Subcutaneous abdominal adipose tissue (tissue), 5 donors: Measurements from ENCODE around the gene PPRC1.

ENCODE experiments used
- H3K27ac ChIP-seq: one replicate; pipeline ENCODE4 v1.7.0; 2013; ENCODE audit warnings: low read depth, mild to moderate bottlenecking, inconsistent platforms, low read length, moderate library complexity
- H3K27me3 ChIP-seq, 5 donors: one replicate each; pipeline ENCODE4 v1.7.0; 2013; ENCODE audit warnings: low read length in 5 of 5, inconsistent platforms in 1 of 5; ENCODE audit not compliant: control insufficient read depth in 5 of 5, insufficient read depth in 4 of 5
- H3K36me3 ChIP-seq, 5 donors: one replicate each; pipeline ENCODE4 v1.7.0; 2013; ENCODE audit warnings: low read length in 5 of 5; ENCODE audit not compliant: control insufficient read depth in 5 of 5, insufficient read depth in 5 of 5
- H3K4me1 ChIP-seq, 5 donors: one replicate each; pipeline ENCODE4 v1.7.0; 2013; ENCODE audit warnings: low read length in 5 of 5, mild to moderate bottlenecking in 3 of 5, moderate library complexity in 1 of 5; ENCODE audit not compliant: control insufficient read depth in 5 of 5, insufficient read depth in 5 of 5
- H3K4me3 ChIP-seq, 5 donors: one replicate each; pipeline ENCODE4 v1.7.0; 2013; ENCODE audit warnings: low read length in 5 of 5, low read depth in 1 of 5
- H3K9ac ChIP-seq, 5 donors: one replicate each; pipeline ENCODE4 v1.7.0; 2013; ENCODE audit warnings: low read length in 5 of 5, mild to moderate bottlenecking in 4 of 5, moderate library complexity in 3 of 5
- H3K9me3 ChIP-seq, 5 donors: one replicate each; pipeline ENCODE4 v1.7.0; 2013; ENCODE audit warnings: low read length in 5 of 5; ENCODE audit not compliant: control insufficient read depth in 5 of 5
- donor health status: healthy.
- donor health status: healthy.
- donor health status: healthy.
- donor health status: healthy.
- donor health status: healthy.

Gene PPRC1

GRCh38 chr10:102159831-102160230 is 27.0 kb downstream of the PPRC1 start:
- Histone ChIP-seq H3K27me3 (no peaks in the 10 kb centered on the region), H3K4me1 (no peaks in the 10 kb centered on the region), H3K9me3 (no peaks in the 10 kb centered on the region), H3K9ac (no peak overlapping the region), H3K36me3 (peaks cover 32 to 83% (median 67%) of the 10 kb centered on the region in 5 donors), H3K27ac (no peak overlapping the region), H3K4me3 (no peak overlapping the region)

GRCh38 chr10:102163342-102163989 is 30.6 kb downstream of the PPRC1 start:
- H3K4me1 ChIP-seq: no peaks in the 10 kb centered on the region
- no peaks in the 10 kb centered on the region for H3K9me3 ChIP-seq
- H3K9ac ChIP-seq: no peak overlapping the region
- H3K27me3 ChIP-seq: no peaks in the 10 kb centered on the region
- H3K4me3 ChIP-seq: no peak overlapping the region
- H3K36me3 ChIP-seq: peaks cover 21 to 57% (median 51%) of the 10 kb centered on the region in 5 donors
- no peak overlapping the region for H3K27ac ChIP-seq

GRCh38 chr10:102167861-102168260 is 35.0 kb downstream of the PPRC1 start:
- H3K4me1 ChIP-seq: peaks cover 0 to 6% (median 4%) of the 10 kb centered on the region in 5 donors
- no peak overlapping the region for H3K27ac ChIP-seq
- H3K27me3 ChIP-seq: no peaks in the 10 kb centered on the region
- no peaks in the 10 kb centered on the region for H3K9me3 ChIP-seq
- H3K4me3 ChIP-seq: no peak overlapping the region
- peaks cover 4 to 14% (median 10%) of the 10 kb centered on the region in 5 donors for H3K36me3 ChIP-seq
- H3K9ac ChIP-seq: no peak overlapping the region

GRCh38 chr10:102170602-102171001 is 37.8 kb downstream of the PPRC1 start:
- Histone ChIP-seq H3K36me3 (no peaks in the 10 kb centered on the region), H3K9me3 (no peaks in the 10 kb centered on the region), H3K27ac (no peak overlapping the region), H3K9ac (no peak overlapping the region), H3K27me3 (peaks cover 0 to 3% (median 0%) of the 10 kb centered on the region in 5 donors), H3K4me1 (peaks cover 0 to 6% (median 4%) of the 10 kb centered on the region in 5 donors), H3K4me3 (no peak overlapping the region)

- Histone ChIP-seq H3K9ac (no peak overlapping the region), H3K27me3 (peaks cover 0 to 3% (median 0%) of the 10 kb centered on the region in 5 donors), H3K36me3 (no peaks in the 10 kb centered on the region), H3K4me1 (peaks cover 0 to 6% (median 4%) of the 10 kb centered on the region in 5 donors), H3K9me3 (no peaks in the 10 kb centered on the region), H3K4me3 (no peak overlapping the region), H3K27ac (no peak overlapping the region)
Measured at GRCh38 chr10:102172288-102172687, 39.4 kb downstream of the PPRC1 start.

- Histone ChIP-seq H3K9ac (no peak overlapping the region), H3K27me3 (peaks cover 0 to 3% (median 0%) of the 10 kb centered on the region in 5 donors), H3K4me1 (no peaks in the 10 kb centered on the region), H3K36me3 (no peaks in the 10 kb centered on the region), H3K27ac (no peak overlapping the region), H3K4me3 (no peak overlapping the region), H3K9me3 (no peaks in the 10 kb centered on the region)
Measured at GRCh38 chr10:102175415-102175814, 42.6 kb downstream of the PPRC1 start.

- Histone ChIP-seq H3K27me3 (no peaks in the 10 kb centered on the region), H3K36me3 (no peaks in the 10 kb centered on the region), H3K4me1 (peaks cover 0 to 10% (median 7%) of the 10 kb centered on the region in 5 donors), H3K4me3 (no peak overlapping the region), H3K9me3 (no peaks in the 10 kb centered on the region), H3K27ac (no peak overlapping the region), H3K9ac (no peak overlapping the region)
Measured at GRCh38 chr10:102184606-102185005, 51.8 kb downstream of the PPRC1 start.

GRCh38 chr10:102185272-102185671 is 52.4 kb downstream of the PPRC1 start:
- no peak overlapping the region for H3K9ac ChIP-seq
- peaks cover 0 to 11% (median 7%) of the 10 kb centered on the region in 5 donors for H3K4me1 ChIP-seq
- no peaks in the 10 kb centered on the region for H3K9me3 ChIP-seq
- H3K27ac ChIP-seq: no peak overlapping the region
- H3K27me3 ChIP-seq: no peaks in the 10 kb centered on the region
- H3K36me3 ChIP-seq: no peaks in the 10 kb centered on the region
- no peak overlapping the region for H3K4me3 ChIP-seq

- no peak overlapping the region for H3K4me3 ChIP-seq
Measured at GRCh38 chr10:102185811-102186527, 53.1 kb downstream of the PPRC1 start.

GRCh38 chr10:102188298-102188940 is 55.6 kb downstream of the PPRC1 start:
- peaks cover 0 to 3% (median 0%) of the 10 kb centered on the region in 5 donors for H3K27me3 ChIP-seq
- H3K9ac ChIP-seq: no peak overlapping the region
- H3K4me1 ChIP-seq: peaks cover 5 to 11% (median 7%) of the 10 kb centered on the region in 5 donors
- no peak overlapping the region for H3K4me3 ChIP-seq
- H3K36me3 ChIP-seq: no peaks in the 10 kb centered on the region
- H3K27ac ChIP-seq: no peak overlapping the region
- peaks cover 0 to 3% (median 0%) of the 10 kb centered on the region in 5 donors for H3K9me3 ChIP-seq

More at GRCh38 chr10:102185811-102186527, 53.1 kb downstream of the PPRC1 start:
- no peaks in the 10 kb centered on the region for H3K27me3 ChIP-seq
- no peaks in the 10 kb centered on the region for H3K9me3 ChIP-seq
- no peak overlapping the region for H3K27ac ChIP-seq
- H3K9ac ChIP-seq: no peak overlapping the region
- H3K36me3 ChIP-seq: no peaks in the 10 kb centered on the region
- peaks cover 0 to 11% (median 7%) of the 10 kb centered on the region in 5 donors for H3K4me1 ChIP-seq
